Left ventricle myocardium inferior (tissue), 1 donor: ENCODE results near the gene ENG. TPM values are rescaled to one million over a fixed set of nuclear protein-coding genes. Genes with fewer than 3 reads are reported as not detected.

Experiments
- DNase-seq: peaks from one replicate; pipeline ENCODE4 v3.0.0-alpha.2; 2020
- H3K27ac ChIP-seq: fragments of 200-600 bp; replicated peaks from 2 replicates; pipeline ENCODE4 v1.8.0; 2021
- H3K27me3 ChIP-seq: fragments of 200-600 bp; 2 replicates; pipeline ENCODE4 v1.8.0; 2021; ENCODE audit warnings: low read depth
- H3K36me3 ChIP-seq: fragments of 200-600 bp; 2 replicates; pipeline ENCODE4 v1.8.0; 2021
- H3K4me1 ChIP-seq: fragments of 200-600 bp; 2 replicates; pipeline ENCODE4 v1.8.0; 2021
- H3K4me3 ChIP-seq: fragments of 200-600 bp; 2 replicates; pipeline ENCODE4 v1.8.0; 2021; ENCODE audit warnings: mild to moderate bottlenecking, moderate library complexity
- H3K9me3 ChIP-seq: fragments of 200-600 bp; replicated peaks from 2 replicates; pipeline ENCODE4 v1.8.0; 2021
- CTCF ChIP-seq: fragments of 200-600 bp; IDR thresholded peaks from 2 replicates; pipeline ENCODE4 v1.8.0; 2021; ENCODE audit warnings: antibody characterized with exemption, mild to moderate bottlenecking, borderline replicate concordance
- intact Hi-C: fragments of 100-400 bp; cut with micrococcal nuclease; formaldehyde crosslinking; loops from one replicate; pipeline ENCODE4 v1.11.0; 2022
- total RNA-seq: library from RNA; stranded (reverse); fragmentation: NEBNext Ultra II Directional; extraction: Animal tissue kit (Norgen Biotek cat#: 25700); gene quantifications from one replicate; pipeline ENCODE4 v1.2.1, GENCODE V29; 2021
- donor health status: DM: no; HTN: yes; CAD: no; lungs with severe emphysema.

ENG gene
- total RNA-seq, 1 donor from 2014 or later = 139 TPM

DNA sequence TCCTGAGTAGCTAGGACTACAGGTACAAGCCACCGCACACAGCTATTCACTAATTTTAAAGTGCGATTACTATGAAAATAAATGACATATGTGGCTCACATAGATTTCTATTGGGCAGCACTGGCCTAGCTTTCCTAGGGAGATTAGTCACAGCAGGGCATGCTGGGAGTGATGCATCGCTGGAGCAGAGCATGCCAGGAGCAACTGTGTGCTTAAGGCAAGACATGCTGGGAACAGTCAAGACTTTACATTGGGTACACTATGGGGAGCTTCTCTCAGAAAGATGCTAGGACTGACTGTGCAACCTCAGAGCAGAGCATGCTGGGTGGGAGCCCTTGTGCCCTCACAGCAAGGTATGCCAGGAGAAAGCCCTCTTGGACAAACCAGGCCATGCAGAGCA lies 35.6 kb upstream of the ENG start:
- H3K36me3 ChIP-seq = peaks cover 93% of the 10 kb centered on the region
- intact Hi-C loops = no loop called here
- no peak for TF ChIP-seq CTCF

DNA sequence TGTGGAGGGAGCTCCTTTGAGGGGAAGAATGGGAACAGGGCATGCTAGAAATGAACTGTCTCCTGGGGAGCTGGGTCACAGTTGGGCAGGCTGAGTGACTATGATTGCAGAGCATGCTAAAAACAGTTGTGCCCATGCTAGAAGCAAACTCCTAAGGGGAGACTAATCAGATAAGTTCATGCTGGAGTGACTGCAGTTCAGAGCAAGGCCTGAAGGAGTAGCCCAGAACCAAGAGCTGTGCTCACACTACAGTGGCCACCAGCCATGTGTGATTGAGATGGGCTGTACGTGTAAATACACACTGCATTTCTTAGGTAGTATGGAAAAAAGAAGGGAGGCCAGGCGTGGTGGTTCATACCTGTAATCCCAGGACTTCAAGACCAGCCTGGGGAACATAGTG lies 33.3 kb upstream of the ENG start:
- intact Hi-C loops = no loop called here
- Histone ChIP-seq H3K36me3 (peaks cover 71% of the 10 kb centered on the region), H3K9me3 (peaks cover 4% of the 10 kb centered on the region), H3K27ac (no peak overlapping the region), H3K4me1 (peaks cover 34% of the 10 kb centered on the region), H3K27me3 (no peaks in the 10 kb centered on the region), H3K4me3 (no peak overlapping the region)
- no peak for DNase-seq
- TF ChIP-seq CTCF = no peak

More for the DNA sequence above, 35.6 kb upstream of the ENG start:
- Histone ChIP-seq H3K4me1 (peaks cover 15% of the 10 kb centered on the region), H3K27me3 (no peaks in the 10 kb centered on the region), H3K9me3 (peaks cover 17% of the 10 kb centered on the region), H3K27ac (no peak overlapping the region), H3K4me3 (no peak overlapping the region)
- no peak for DNase-seq

DNA sequence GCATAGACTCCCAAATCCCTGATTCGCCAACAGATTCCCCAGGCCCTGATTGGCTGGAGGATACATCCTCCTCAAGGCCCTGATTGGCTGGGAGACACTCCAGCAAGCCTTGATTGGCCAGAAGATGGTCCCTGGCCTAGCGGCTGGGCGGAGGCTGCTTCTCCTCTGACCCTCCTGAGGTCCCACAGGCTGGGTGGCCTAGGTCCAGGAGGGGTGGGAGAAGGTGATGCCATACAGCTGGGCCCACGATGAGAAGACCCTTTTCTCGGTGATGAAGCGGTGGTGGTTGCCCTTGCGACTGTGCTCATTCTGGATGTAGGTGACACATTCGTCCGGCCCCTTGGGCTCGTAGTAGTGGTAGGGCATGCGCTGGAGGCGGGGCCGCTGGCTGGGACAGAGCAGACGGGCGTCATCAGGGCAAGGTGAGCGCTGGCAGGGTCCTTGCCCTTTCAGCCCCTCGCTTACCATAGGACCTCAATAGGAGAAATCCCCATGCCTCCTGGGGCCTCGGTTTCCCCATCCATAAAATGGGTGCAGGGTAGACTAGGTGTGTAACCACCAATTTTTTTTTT lies 32.0 kb upstream of the ENG start:
- intact Hi-C loops = no loop called here
- H3K27ac ChIP-seq = no peak overlapping the region
- DNase-seq = no peak

DNA sequence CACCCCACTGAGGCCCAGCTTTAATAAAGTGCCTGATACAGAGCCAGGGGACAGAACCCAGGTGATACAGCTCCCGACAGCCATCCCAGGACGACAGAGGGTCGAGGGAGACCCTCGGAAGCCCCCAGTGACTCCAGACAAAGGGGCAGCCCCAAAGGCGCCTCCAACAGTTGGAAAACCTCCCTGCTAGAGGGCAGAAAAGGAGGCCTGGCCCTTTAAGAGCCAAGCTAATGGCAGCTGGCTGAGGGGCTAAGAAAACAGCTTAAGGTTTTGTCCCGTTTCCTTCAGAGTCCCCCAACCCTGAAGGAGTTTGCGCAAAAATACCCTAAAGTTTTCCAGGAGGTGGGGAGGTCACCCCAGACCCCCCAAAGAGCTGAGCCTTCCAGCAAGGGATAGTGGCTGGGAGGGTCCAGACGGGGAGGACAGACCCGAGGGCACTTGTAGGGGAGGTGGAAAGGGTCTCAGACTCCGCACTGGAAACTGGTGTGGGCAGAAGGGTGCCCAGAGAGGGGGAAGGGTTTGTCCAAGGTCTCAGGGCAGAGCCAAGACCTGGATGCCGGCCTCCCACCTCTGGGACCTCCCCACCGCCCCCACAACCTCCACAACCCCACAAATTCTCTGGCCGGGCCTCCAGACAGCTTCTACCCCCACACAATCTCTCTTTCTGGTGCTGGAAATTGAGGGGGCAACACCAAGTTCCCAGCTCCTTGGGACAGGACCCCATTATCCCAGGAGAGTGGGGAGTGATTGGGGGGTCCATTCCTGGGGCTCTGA lies 31.2 kb upstream of the ENG start:
- peak overlapping the region; percentile 57 for H3K27ac ChIP-seq
- no peaks in the 10 kb centered on the region for H3K27me3 ChIP-seq
- H3K4me3 ChIP-seq = no peak overlapping the region
- H3K4me1 ChIP-seq = peaks cover 44% of the 10 kb centered on the region
- H3K9me3 ChIP-seq = no peaks in the 10 kb centered on the region
- no peak for DNase-seq
- intact Hi-C loops = no loop called here
- TF ChIP-seq CTCF = no peak
- peaks cover 52% of the 10 kb centered on the region for H3K36me3 ChIP-seq

More for the DNA sequence above, 32.0 kb upstream of the ENG start:
- no peak overlapping the region for H3K4me3 ChIP-seq
- peaks cover 44% of the 10 kb centered on the region for H3K4me1 ChIP-seq
- H3K36me3 ChIP-seq = peaks cover 59% of the 10 kb centered on the region
- H3K9me3 ChIP-seq = no peaks in the 10 kb centered on the region
- TF ChIP-seq CTCF = no peak
- no peaks in the 10 kb centered on the region for H3K27me3 ChIP-seq

DNA sequence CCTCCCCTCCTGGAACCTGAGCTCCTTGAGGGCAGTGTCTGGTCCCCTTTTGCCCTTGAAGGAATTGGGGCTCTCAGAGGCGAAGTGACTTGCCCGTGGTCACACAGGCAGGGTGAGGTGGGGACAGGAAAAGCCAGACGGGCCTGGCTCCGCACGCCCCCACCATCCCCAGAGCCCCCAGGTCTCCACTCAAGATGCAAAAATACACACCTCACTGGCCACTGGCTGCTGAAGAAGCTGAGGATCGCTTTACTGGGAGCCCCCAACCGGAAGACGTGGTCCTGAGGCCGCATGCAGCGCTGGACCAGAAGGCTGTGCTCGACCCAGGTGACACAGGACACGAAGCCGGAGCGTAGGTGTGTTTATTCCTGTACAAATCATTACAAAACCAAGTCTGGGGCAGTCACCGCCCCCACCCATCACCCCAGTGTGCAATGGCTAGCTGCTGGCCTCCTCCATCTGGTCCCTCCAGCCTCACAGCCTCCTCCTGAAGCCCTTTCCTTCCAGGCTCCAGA lies 30.6 kb upstream of the ENG start:
- H3K36me3 ChIP-seq = peaks cover 45% of the 10 kb centered on the region
- intact Hi-C loops = no loop called here
- TF ChIP-seq CTCF = no peak
- peak overlapping the region; percentile 57 for H3K27ac ChIP-seq
- peaks cover 44% of the 10 kb centered on the region for H3K4me1 ChIP-seq
- DNase-seq = no peak
- no peaks in the 10 kb centered on the region for H3K9me3 ChIP-seq
- H3K4me3 ChIP-seq = no peak overlapping the region
- H3K27me3 ChIP-seq = no peaks in the 10 kb centered on the region
